HG03575 (cell line): ENCODE data around the gene NAT14.

Experiments used
- ATAC-seq: cut with Tn5 transposase; IDR thresholded peaks from one replicate; pipeline ENCODE4 v1.9.1; 2021; ENCODE audit not compliant: unreplicated experiment, insufficient number of reproducible peaks, low FRiP score; ENCODE audit errors: extremely low read depth

The NAT14 gene

DNA sequence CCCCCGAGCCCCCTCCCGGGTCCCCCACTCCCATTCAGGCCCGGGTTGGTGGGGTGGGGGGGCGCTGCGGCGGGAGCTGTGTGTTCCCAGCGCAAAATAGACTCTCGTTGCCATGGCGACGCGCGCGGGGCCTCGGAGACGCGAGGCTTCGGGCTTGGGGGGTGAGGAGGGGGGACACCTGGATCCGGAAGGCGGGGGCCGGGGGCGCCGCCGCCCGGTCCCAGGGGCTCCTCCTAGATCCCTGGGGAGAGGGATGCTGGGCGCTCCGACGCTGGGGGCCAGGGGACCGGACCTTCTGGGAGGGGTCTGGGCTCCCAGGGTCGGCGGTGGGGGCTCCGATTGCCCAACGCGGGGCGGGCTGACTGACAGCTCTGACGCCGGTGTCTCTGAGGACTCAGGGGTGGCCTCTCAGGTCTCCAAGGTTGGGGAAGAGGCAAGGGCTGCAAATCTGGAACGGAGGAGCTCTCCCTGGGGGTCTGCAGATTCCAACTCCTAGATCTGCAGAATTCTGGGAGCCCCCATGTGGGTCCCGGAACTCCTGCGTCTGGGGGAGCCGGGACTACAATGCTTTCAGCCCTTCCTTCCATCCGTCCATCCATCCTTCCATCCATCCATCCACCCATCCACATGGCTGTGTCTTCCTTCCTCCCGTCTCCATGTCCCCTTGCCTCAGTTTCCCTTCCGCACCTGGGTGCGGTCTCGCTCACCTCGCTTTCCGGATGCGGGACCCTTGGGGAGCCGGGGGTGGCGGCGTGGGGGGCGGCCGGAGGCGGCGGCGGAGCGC is 32.8 kb upstream of the NAT14 start:
- ATAC-seq, result no peak

DNA sequence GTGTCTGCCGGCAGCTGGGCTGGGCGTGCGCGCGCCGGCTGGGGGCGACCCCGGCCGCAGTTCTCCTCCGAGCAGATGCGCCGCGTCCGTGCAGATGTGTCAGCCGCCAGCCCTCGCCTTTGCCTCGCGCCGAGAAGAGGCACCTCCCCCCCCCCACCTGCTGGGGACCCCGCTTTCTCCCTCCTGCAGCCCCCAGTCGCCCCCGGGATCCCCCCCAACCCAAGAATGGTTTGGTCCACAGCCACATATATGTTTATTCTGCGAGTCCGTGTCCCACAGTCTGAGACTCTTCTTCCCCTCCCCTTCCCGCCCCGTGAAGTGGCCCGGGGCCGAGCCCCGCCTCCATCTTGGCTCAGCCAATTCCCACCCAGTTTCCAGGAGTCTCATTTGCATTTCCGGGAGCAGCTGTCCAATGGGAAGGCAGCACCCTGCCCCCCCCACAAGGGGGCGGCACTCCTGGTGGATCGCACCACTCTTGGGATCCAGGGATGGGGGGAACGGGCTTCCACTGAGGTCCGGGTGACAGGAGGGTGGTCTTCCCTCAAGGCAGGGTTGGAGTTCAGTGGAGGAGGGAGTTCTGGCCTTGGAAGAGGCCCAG is 32.1 kb upstream of the NAT14 start:
- no peak for ATAC-seq

DNA sequence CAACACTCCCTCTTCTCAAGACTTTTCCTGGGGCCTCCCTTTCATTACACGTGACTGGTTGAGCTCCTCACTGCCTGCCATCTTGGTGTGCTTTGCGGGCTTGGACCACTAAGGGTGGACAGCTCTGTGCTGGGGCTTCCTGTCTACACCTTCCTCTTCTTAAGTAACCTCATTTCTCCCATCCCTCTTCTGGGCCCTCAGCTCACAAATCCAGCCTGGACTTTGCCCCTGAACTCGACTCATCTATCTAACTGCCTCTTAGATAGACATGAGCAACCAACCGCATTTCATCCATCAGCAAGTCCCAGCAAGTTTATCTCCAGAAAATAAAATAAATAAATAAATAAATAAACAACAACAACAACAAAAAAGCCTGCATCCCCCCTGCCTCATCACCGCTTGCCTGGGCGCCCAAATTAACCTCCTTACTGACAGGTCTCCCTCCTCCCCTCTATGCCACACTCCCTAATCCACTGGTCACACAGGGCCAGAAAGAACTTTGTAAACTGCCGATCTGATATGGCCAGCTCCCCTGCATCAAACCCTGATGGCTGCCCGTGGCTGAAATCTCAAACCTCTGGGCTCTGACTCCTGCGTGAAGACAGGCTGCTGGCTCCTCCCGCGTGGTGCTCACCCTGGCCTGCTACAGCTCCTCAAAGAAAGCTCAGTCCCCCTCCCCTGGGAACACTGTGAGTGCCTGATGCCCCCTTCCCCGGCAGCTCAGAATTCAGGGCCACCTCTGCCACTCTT is 31.3 kb upstream of the NAT14 start:
- ATAC-seq, result no peak

DNA sequence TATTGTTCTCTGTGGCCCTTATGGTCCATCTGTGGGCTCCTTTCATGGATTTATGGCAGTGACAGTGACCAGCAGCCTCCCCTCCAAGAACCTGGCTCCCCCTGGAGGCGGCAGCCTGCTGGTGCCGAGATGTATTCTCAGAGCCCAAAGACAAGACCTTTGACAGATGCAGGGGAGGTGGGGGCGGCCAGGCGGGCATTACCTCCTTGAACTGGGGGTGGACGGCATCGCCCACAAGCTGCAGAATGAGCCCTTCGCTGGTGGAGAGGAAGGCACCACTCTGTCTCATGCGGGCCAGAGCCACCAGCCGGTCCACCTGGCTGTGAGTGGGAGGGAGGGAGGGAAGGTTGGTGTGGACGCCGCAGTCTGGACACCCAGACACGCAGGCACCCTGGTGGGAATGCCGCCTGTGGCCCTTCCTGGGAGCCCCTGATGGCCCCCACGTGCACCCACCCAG is 30.2 kb upstream of the NAT14 start:
- no peak for ATAC-seq

GRCh38 chr19:55455576-55456235 is 29.3 kb upstream of the NAT14 start:
- no peak for ATAC-seq

DNA sequence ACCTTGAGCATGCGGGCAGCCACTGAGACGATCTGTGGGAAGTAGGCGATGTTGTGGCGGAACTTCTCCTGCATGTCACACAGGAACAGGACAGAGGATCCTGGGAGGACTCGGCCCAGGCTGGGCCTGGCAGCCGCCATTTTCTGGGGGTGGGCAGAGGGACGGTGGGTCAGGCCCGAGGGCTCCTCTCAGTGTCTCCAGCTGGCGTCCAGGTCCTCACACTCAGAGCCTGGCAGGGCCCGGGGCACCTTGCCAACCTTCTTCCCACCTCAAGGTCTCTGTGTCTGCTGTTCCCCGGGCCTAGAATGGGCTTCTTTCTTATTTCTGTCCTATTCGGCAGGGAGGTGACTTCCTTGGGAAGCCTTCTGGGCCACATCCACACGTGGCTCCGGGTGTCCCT is 28.6 kb upstream of the NAT14 start:
- no peak for ATAC-seq

GRCh38 chr19:55457683-55458457 is 27.1 kb upstream of the NAT14 start:
- no peak for ATAC-seq

DNA sequence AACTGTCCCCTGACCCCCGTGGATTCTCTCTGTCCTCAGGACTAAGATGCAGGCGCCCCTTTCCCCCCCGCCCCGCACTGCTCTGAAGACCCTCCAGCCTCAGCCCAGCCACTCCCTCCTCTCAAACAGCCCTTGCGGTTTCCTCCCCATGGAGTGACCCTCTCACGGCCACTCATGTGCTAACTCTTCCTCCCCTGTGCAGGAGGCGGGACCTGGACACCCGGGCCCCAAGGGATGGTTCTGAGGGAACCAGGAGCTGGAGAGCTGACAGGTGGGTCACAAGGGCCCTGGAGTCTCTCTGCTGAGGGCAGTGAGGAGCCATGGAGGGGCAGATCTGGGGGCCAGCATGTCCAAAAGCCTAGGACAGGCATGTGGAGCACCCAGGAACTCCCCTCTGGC is 25.4 kb upstream of the NAT14 start:
- no peak for ATAC-seq

GRCh38 chr19:55459950-55460657 is 24.9 kb upstream of the NAT14 start:
- no peak for ATAC-seq

DNA sequence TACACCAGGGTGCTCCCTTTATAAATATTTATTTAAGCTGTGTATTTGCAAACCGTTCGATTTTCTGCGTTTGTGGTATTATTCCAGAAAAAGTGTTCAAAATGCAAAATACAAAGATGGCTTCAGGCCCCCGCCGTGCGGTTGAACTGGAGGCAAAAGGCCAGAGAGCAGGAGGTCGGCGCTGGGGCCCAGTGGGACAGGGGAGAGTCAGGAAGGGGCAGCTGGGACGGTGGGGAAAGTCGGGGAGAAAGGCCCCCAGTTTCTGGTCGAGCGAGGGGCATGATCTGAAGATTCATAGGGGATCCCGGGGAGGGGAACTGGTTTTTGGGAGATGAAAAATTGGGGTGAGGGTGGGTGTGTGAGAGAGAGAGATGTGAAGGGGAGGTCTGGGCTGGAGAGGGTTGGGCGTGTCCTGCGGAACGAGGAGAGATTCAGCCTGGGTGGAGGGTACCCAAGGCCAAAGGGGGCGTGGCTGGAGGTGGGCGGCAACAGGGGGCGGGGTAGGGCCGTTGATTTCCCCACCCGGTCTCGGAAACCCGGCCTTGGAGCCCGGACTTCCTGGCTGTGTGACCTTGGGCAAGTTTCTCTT is 24.2 kb upstream of the NAT14 start:
- ATAC-seq, result no peak

DNA sequence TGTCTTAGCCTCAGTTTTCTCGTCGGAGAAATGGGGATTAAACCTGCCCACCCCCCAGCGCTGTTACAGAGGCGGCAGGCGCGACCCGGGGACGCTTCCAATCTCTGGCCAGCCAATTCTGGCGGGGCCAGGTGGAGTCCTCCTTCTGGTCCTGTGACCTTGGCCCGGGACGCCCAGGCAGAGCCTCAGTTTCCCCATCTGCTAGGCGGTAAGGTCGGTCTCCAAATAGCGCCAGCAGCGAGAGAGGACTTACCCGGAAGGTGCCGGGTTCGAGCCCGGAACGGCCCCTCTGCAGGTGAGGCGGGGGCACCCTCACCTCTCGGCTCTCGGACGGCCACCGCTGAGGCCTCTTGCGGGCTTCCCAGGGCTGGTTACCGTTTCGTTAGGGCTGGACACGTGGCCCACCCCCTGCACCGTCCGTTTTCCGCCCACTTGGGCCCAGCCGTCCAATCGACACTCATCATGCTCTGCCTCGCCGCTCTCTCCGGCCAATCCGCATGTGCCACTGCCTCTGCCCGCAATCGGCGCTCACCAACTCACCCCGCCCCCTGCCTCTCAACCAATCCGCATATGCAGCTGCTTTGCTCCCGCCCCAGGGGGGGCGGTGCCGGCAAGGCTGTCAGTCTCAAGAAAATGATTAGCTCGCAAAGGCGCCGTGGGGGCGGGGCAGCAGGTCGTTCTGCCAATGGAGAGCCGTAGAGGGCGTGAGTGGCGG is 23.6 kb upstream of the NAT14 start, which contains the start of gene ISOC2:
ISOC2 (minus strand) TSS at position 384 of the 715 bp plus-strand sequence. CDS start 5,156 bp downstream, outside the sequence.
- ATAC-seq, result peak; percentile 81

DNA sequence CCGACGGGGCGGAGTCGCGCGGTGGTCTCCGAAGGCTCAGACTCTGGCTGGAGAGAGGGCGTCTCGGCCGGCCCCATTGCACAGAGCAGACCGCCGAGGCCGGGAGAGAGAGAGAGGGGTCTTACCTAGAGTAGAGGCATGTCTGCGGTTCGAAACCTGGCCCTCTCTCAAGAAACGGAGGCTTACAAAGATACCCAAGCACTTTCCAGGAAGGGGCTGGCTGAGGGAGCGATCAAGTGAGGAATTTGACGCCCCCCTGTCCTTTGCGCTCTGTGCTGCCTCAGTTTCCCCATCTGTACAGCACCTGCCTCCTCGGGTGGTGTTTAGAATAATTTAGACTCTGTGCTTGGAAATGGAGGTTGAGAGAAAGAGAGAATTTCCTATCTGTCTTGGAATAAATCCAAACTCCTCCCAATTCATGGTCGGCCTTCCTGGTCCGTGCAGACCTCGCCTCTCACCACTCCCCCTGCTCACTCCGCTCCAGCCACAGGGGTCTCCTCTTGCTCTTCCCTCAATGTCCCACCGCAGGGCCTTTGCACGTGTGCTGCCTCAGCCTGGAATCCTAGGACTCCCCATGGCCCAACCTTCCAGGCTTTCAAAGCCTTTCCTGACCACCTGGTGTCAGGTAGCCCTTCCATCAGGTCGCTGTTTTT is 22.9 kb upstream of the NAT14 start:
- no peak for ATAC-seq

DNA sequence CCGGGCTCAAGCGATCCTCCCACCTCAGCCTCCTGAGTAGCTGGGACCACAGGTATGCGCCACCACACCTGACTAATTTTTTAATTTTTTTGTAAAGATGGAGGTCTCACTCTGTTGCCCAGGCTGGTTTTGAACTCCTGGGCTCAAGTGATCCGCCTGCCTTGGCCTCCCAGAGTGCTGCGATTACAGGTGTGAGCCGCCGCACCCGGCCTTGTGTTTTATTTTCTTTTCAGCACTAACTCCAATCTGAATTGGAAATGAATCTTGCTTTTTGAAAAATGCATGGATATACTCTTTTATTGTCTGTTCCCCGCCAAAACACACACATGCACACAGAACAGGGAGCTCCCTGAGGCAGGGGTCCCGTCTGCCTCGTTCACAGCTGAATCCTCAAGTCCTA is 22.3 kb upstream of the NAT14 start:
- ATAC-seq, result no peak

DNA sequence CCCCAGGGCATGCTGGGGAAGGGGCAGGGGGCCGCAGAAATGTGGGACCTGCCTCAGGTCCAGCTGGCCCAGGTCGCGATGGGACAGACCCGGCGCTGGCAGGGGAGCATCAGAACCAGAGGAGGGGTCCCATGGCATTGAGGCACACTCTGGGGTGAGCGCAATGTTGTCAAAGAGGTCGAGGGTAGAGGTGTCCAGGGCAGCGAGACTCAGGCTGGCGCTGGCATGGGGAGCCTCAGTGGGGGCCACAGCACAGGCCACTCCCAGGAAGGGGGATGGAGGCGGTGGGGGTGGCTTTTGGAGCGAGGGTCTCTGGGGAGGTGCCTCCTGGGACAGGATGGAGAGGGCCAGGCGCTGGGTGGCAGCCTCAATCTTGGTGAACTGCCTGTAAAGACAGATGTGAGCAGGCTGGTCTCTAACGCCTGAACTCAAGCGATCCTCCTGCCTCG is 21.4 kb upstream of the NAT14 start:
- no peak for ATAC-seq

- ATAC-seq, result no peak
These were observed 20.8 kb upstream of the NAT14 start for GRCh38 chr19:55464039-55464661.

GRCh38 chr19:55464662-55465054 is 20.3 kb upstream of the NAT14 start, which contains the start of gene C19orf85:
Gene C19orf85 (minus strand): TSS chr19:55464751. CDS start chr19:55464554, 197 bp downstream.
- no peak for ATAC-seq
